MM.1S (cell line): ENCODE data around the gene SHC2.

ENCODE experiments used
- CTCF ChIP-seq: fragments of 300-600 bp; sonication (generic); IDR thresholded peaks from 2 replicates; pipeline ENCODE4 v1.5.1; 2016; ENCODE audit warnings: antibody characterized with exemption, low read length, mixed read lengths
- EZH2 ChIP-seq: fragments of 300-600 bp; sonication (generic); optimal IDR thresholded peaks from 2 replicates; pipeline ENCODE3; 2017; ENCODE audit warnings: low read depth, mild to moderate bottlenecking, antibody characterized with exemption, low read length, mixed read lengths

- TF ChIP-seq CTCF (no peak), EZH2 (no peak)
Measured at GRCh38 chr19:403221-404027, 57.4 kb downstream of the SHC2 start.
